UCSD-AML1 (cell line): ENCODE results near the gene JCHAIN.
A peak's percentile ranks its signal among the peaks of the same experiment; 100 is the strongest.
"Not testable (repeated sequence)": the region's sequence is repeated elsewhere in the genome, so short reads cannot be mapped to it uniquely, and the experiment has no call there.

ENCODE experiments used
- DNase-seq: peaks from one replicate; lab custom pipeline; 2025; ENCODE audit not compliant: unreplicated experiment; lab: John Stamatoyannopoulos, UW

The JCHAIN gene

DNA sequence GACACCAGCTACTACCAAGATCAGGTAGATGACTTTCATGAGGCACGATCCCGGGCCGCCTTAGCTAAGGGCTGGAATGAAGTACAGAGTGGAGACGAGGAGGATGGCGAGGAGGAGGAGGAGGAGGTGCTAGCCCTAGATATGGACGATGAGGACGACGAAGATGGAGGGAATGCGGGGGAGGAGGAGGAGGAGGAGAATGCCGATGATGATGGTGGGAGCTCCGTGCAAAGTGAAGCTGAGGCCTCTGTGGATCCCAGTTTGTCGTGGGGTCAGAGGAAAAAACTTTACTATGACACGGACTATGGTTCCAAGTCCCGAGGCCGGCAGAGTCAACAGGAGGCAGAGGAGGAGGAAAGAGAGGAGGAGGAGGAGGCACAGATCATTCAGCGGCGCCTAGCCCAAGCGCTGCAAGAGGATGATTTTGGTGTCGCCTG lies 22.5 kb upstream of the JCHAIN start:
- DNase-seq, result no peak

DNA sequence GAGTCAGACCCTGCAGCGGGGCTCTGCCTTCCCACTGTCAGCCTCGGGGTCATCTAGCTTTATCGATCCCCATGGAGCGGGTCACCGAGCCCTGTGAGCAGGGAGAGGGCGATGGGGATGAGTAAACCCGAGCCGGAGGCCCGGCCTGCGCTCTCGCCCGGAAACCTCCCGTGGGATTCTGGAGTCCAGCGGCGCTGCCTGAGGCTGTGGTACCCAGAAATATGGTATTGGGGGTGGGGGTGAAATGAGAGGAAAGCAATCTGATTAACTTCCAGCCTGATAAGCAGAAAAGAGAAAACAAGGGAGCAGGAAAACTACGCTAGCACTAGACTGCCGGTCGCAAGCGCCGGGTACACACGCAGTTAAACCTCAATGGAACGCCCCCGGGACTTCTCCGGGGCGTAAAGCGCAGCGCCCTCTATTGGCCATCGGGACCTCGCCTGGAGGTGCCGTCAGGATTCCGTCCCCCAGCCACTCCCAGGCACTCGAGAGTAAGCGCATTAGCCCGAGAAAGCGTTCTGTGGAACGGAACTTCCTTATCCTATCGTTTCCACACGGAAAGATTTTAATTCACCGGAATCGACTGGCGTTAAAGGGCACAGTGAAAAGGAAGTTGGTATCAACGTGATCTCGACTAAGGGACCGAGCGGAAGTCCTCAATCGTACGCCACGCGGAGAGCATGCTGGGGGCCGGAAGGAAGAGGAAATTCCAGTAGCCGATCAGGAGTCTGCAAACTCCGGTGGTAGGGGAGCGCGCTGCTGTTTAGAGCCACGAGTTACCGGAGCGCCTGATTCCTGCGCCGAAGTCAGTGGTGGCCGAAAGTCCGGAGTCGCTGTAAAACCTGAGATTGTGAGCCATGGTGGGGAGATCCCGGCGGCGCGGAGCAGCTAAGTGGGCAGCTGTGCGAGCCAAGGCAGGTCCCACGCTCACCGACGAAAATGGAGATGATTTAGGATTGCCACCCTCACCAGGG lies 21.8 kb upstream of the JCHAIN start, which contains the start of gene UTP3:
Gene UTP3 (plus strand): TSS at position 712 of the 974 bp plus-strand sequence. CDS start 146 bp downstream, at position 858.
- peak; percentile 95 for DNase-seq

DNA sequence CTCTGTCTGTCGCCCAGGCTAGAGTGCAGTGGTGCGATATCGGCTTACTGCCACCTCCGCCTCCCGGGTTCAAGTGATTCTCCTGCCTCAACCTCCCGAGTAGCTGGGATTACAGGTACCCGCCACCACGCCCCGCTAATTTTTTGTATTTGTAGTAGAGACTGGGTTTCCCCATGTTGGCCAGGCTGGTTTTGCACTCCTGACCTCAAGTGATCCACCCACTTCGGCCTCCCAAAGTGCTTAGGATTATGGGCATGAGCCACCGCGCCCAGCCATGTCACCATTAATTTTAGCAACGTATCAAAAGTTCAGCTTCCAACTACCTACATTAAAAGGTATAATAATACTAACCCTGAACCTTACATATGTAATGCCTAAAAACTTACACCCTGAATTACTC lies 21.1 kb upstream of the JCHAIN start:
- DNase-seq, result no peak

DNA sequence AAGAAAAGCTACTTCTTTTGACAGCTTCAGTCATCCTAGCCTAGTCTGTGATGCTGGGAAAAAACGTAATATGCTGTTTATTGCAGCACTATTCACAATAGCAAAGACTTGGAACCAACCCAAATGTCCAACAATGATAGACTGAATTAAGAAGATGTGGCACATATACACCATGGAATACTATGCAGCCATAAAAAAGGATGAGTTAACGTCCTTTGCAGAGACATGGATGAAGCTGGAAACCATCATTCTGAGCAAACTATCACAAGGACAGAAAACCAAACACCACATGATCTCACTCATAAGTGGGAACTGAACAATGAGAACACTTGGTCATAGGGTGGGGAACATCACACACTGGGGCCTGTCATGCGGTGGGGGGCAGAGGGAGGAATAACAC lies 15.8 kb upstream of the JCHAIN start:
- not testable (repeated sequence) for DNase-seq

DNA sequence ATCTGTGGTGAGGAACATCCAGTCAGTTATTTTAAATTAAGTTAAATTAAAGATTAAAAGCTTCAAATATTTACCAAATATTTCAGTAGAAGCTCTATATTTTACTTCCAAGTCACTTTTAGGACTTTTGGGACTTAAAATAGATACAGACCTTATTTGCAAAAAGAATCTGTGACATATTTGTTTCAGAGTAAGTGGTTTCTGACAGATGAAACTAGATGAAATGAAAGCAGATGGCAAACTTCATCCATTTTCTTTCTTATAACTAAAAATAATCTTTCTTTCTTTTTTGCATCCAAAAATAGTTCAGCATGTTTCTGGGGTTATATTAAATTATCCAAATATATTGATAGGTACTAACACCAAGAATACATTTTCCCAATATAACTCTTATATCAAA lies 15.4 kb upstream of the JCHAIN start:
- no peak for DNase-seq

DNA sequence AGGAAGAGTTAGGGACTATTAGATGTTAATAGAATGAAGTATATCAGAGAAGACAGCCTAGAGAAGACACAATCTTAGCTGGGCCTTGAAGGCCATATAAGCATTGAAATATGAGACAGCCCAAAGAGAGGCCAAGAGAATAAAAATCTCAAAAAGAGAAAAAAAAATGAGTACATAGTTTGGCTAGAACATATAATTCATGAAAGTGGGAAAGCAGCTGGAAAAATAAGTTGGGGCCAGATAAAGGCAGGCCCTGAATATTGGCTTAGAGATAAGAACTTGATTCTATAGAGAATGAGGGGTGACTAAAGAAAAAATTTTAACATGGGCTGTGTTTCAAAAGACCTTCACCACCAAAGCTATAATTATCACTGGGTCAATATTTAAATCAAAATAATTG lies 14.6 kb upstream of the JCHAIN start:
- no peak for DNase-seq

DNA sequence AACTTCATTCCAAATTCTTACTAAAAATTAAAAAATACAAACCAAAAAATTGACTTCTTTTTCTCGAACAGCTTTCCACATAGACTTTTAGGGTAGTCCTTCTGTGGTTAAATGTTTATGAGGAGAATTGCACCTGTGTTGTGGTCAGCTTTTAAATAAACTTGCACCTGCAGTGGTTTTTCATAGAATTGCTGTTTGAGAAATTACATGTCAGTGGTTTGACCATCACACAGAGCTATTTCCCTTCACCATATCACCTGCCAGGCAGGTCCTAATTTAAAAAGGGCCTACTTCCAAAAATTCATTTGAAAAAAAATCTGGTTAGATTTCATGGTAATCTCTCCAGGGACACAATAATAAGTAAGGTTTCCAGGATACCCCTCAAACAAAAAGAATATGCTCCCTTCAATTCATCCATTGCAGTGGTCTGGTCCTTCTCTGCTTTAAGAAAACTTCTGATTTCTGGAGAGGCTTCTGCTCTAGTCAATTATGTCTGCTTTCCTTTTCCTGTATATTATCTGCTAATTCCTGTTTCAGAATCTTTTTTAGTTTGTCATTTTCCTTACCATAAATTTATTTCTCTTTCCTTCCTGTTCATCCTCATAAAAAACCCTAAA lies 12.2 kb upstream of the JCHAIN start:
- no peak for DNase-seq

DNA sequence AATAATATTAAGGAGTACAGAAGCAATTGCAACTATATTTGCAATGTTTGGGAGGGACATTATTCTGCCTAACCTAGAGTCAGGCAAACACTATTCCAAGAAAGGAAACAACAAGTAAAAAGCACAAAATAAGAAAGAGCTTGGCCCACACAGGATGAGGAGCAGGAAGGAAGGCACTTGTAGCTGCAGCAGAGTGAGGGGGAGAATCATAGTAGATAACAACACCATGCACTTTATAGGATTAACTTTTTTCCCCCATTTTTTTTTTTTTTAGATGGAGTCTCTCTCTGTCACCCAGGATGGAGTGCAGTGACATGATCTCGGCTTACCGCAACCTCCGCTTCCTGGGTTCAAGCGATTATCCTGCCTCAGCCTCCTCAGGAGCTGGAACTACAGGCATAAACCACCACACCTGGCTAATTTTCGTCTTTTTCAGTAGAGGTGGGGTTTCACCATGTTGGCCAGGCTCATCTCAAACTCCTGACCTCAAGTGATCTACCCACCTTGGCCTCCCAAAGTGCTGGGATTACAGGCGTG lies 10.3 kb upstream of the JCHAIN start:
- DNase-seq, result no peak

DNA sequence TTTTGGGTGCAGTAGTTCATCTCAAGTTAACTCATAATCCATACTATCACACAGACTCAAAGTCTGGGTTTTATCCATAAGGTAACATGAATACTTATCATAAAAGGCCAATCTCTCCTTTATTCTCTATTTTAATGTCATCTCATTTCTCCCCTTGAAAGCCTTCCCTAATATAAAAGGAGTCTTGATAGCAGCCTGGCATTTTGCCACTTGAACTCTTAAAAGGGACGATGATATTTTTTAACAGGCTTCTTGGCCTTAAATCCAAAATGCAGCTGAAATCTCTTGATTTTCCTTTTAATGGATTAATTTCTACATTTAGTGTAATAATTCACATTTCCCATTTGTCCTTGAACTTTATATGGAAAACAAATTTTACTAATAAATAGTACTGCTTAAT lies 8.4 kb upstream of the JCHAIN start:
- DNase-seq, result no peak

DNA sequence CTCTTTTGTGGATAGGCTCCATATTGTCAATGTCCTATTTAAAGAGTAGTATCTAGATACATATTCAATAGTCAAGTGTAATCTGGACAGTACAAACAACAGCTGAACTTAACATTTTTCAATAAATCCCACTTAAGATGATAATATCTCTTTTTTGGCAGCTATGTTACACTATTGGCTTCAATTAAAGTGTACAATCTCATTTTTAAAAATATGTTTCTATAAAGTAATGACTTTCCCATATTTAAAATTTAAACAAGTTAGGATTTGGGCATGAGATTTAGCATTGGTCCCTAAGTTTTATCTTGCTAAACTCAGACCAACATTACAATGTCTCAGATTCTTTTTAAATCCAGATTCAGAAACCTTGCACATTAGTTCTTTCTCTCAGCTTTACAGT lies 7.9 kb upstream of the JCHAIN start:
- no peak for DNase-seq

DNA sequence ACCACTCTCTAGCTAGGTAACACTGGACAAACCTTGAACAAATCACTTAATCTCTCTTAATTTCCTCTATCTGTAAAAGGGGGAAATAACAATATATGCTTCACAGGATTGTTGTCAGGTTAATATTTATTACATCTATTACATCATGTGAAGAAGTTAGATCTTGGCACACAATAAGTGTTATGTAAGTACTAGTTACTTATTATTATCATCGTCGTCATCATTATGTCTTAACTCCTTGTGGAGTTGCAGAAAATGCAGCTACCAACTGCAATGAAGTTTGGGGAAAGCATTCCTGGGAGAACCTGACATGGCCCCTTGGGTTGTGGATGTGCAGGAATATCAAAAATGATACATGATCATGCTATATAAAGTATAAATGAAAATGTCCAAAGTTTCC lies 4.8 kb upstream of the JCHAIN start:
- DNase-seq, result no peak

DNA sequence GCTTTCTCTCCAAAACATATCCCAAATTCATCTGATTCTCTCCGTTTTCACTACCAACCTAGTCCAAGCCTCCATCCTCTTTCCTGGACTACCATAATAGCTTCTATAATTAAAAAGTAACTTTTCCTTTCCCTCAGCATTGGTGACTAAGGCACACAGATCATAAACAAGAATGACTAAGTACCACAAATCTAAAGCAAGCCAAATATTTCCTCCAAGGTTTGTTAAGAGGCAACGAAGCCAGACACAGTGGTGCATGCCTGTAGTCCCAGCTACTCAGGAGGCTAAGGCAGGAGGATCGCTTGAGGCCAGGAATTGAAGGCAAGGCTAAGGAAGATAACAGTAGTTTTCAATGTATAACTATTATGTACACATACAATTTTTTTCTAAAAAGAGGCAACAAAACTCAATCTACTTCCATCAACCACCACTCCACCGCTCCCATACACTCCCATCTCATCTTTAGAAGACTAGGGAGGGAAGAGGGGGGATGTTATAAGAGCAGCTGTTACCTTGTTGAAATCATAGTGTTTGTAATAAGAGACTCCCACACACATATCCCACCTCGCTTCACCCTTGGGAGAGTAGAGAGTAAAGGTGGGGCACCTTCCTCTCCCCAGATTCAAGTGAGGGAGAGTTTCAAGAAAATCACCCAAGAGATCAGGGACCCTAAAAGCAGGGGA lies 4.2 kb upstream of the JCHAIN start:
- no peak for DNase-seq

DNA sequence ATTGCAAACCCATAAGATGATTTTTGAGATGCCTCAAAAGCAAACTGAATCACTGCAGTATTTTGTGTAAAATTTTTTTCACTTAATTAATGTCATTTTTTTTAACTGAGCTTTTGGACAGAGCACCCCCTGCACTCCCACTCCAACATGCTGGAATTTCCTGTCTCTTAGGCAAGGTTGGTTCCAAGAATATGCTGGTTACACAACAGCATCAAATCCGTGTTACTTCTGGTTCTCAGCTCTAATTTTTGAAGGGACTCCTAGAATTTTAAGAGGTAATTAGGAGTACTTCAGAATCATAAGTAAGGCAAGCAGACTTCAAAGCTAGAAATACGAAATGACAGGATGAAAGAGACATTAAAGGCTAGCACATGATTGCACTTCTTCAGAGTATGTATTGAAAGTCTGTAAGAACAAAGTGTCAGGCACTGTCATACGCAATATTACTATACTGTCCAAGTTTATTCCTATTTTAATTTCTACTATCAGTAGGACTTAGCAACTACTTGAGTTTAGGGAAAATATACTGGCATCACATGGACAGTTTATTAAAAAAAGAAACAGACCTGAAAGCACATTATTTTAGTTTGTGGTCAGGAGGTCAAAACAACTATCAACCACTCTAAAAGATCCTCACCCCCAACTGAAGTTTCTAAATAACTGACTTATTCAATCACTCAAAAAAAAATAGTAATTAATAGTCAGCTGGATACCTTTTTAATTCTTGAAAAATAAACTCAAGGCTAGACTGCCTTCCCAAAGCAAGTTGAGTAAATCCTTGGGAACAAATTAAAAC lies 1.6 kb upstream of the JCHAIN start:
- DNase-seq, result no peak

DNA sequence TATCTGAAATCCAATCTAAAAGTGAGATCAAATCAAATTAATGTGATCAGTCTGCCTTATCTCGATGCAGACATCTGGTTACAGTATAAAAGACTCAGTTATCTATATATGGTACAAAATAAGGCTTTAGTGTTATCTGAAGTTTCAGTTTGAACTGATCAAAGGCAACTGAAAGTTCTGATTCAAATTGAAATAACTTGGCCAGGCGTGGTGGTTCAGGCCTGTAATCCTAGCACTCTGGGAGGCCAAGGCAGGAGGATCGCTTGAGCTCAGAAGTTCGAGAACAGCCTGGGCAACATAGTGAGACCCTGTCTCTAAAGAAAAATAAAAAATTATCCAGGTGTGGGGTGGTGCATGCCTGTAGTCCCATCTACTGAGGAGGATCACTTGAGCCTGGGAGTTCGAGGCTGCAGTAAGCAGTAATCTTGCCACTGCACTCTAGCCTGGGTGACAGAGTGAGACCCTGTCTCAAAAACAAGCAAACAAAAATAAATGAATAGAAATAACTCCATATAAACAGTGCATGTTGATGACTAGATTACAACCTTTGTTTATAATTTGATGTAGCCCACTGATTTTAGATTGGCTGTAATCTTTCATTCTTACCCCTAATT lies 4.9 kb downstream of the JCHAIN start:
- not testable (repeated sequence) for DNase-seq

DNA sequence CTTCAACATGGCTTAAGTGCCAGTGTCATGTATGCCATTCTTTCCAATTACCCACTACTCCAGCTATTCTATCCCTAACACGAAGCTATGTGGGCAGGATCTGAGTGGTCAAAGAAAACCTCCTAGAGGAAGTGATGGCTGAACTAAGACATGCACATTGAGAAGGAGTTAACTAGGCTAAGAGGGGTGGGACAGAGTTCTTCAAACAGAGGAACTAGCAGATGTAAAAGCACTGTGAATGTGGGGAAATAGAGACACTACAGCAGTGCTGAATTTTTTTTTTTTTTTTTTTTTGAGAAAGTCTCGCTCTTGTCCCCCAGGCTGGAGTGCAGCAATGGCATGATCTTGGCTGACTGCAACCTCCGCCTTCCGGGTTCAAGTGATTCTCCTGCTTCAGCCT lies 6.2 kb downstream of the JCHAIN start:
- DNase-seq, result no peak

DNA sequence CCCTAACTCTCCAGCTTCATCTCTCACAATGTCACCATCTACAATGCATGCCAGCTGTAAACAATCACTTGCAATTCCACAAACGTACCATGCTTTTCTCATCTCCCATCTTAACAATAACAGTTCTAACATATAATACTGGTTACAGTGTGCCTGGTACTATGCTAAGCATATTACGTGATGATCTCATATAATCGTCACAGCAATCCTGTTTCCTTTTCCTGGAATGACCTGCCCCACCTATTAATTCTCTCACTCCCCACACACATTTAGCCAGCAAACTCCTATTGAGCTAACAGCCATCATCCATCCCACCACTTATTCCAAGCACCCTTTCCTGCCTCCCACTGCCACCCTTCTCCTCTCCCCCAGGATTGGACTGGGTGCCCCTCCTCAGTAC lies 7.9 kb downstream of the JCHAIN start:
- no peak for DNase-seq

DNA sequence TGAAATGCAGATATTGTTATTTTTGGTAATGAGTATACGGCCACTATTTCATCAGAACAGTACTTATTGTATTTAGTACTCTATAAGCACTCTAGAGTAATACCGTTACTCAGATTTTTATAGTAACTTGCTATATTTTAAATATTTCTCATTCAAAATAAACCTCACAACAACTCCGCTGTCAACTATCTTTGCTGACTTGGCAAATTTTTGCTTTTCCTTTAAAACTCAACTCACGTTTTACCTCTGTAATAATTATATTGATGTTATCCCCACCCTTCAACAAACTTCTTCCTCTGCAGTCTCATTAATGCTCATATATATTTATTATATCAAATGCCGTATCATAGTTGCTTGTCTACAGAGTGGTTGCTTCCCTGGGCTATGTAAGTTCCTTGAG lies 9.0 kb downstream of the JCHAIN start:
- no peak for DNase-seq

DNA sequence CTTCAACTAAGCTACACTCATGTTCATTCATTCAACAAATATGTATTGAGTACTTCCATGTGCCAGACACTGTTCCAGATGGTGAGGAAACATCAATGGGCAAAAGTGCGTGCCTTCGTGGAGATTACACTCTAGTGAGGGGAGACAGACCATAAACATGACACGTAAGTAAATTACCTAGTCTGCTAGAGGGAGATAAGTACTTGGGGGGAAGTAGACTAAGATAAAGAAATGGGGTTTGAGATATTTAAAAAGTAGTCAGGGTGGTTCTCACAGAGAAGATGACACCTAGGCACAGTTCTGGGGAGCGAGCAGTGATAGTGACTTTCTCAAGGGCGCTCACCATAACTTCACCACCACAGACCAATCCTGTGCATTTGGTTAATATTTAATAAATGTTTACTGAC lies 11.7 kb downstream of the JCHAIN start:
- DNase-seq, result no peak

DNA sequence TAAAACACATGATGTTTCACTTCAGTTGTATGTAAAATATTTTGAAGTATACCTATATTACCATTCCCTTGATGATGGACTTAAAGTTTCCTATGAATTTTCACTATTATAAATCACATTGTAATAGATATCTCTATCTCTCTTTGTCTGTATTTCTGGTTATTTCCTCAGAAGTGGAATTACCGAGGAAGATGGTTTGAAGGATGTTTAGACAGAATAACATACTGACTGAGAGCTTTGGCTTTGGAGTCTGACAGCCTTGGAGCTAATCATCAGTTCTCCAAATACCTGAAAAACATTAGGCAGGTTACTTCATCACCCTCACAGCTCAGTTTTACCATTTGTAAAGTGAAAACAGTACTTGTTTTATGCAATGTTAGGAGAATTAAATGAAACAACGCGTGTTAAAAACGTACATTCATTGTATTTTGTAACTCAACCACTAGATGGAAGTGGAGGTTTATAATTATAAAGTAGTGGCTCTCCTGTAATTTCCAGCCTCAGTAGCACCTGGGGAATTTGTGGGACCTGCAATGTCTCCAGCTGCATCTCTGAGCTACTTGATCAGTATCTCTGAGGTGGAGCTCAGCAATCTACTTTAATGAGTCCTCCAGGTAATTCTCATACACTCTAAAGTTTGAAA lies 14.3 kb downstream of the JCHAIN start:
- no peak for DNase-seq

DNA sequence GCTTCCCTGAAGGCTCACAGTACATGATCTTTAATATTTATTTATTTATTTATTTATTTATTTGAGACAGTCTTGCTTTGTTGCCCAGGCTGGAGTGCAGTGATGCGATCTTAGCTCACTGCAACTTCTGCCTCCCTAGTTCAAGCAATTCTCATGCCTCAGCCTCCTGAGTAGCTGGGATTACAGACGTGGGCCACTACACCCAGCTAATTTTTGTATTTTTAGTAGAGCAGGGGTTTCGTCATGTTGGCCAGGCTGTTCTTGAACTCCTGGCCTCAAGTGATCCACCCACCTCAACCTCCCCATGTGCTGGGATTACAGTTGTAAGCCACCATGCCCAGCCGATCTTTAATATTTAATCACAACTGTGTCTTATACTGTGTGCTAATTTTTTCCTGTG lies 15.6 kb downstream of the JCHAIN start:
- DNase-seq, result not testable (repeated sequence)
